HG03442 (cell line): ENCODE data around the gene PLXNA4.

Experiments
- ATAC-seq: cut with Tn5 transposase; IDR thresholded peaks from one replicate; pipeline ENCODE4 v1.9.1; 2021; ENCODE audit warnings: mild to moderate bottlenecking, moderate library complexity; ENCODE audit not compliant: unreplicated experiment

Gene PLXNA4

GRCh38 chr7:132250480-132251326, 325.6 kb downstream of the PLXNA4 start:
- no peak for ATAC-seq

GRCh38 chr7:132249256-132249971, 326.9 kb downstream of the PLXNA4 start:
- no peak for ATAC-seq

GRCh38 chr7:132248841-132249240, 327.4 kb downstream of the PLXNA4 start:
- ATAC-seq: no peak

- no peak for ATAC-seq
Observed at GRCh38 chr7:132247995-132248618, 328.2 kb downstream of the PLXNA4 start.

GRCh38 chr7:132246591-132246990, 329.7 kb downstream of the PLXNA4 start:
- no peak for ATAC-seq

- no peak for ATAC-seq
Observed at GRCh38 chr7:132245539-132245938, 330.7 kb downstream of the PLXNA4 start.

- no peak for ATAC-seq
Observed at GRCh38 chr7:132244903-132245480, 331.3 kb downstream of the PLXNA4 start.

GRCh38 chr7:132243463-132243862, 332.8 kb downstream of the PLXNA4 start:
- ATAC-seq: no peak

GRCh38 chr7:132243051-132243450, 333.2 kb downstream of the PLXNA4 start:
- no peak for ATAC-seq

- ATAC-seq: no peak
Observed at GRCh38 chr7:132242192-132242812, 334.0 kb downstream of the PLXNA4 start.

- ATAC-seq: no peak
Observed at GRCh38 chr7:132240821-132241422, 335.3 kb downstream of the PLXNA4 start.

- no peak for ATAC-seq
Observed at GRCh38 chr7:132240262-132240661, 336.0 kb downstream of the PLXNA4 start.

GRCh38 chr7:132239422-132239994, 336.8 kb downstream of the PLXNA4 start:
- no peak for ATAC-seq

GRCh38 chr7:132234711-132235110, 341.6 kb downstream of the PLXNA4 start:
- ATAC-seq: no peak

GRCh38 chr7:132232406-132232805, 343.9 kb downstream of the PLXNA4 start:
- no peak for ATAC-seq

GRCh38 chr7:132230462-132230861, 345.8 kb downstream of the PLXNA4 start:
- no peak for ATAC-seq

GRCh38 chr7:132228240-132228639, 348.0 kb downstream of the PLXNA4 start:
- no peak for ATAC-seq

- ATAC-seq: no peak
Observed at GRCh38 chr7:132226957-132227290, 349.3 kb downstream of the PLXNA4 start.

GRCh38 chr7:132226046-132226956, 350.0 kb downstream of the PLXNA4 start:
- no peak for ATAC-seq
